Activated T-cell treated with anti-CD3 and anti-CD28 coated beads, Interleukin-2, amount 50 U/mL, for 4 hours (primary cell): ENCODE results near the gene ANKRD1. TPM values are rescaled to one million over a fixed set of nuclear protein-coding genes. Genes with fewer than 3 reads are reported as not detected.
"Not testable (repeated sequence)": the region's sequence is repeated elsewhere in the genome, so short reads cannot be mapped to it uniquely, and the experiment has no call there.

Source experiments
- ATAC-seq, 2 donors: fragments of 200-7000 bp; cut with Tn5 transposase; one replicate each; pipeline ENCODE4 v1.10.0; 2021
- DNase-seq: peaks from one replicate; pipeline ENCODE4 v3.0.0-alpha.2; 2020
- H3K27me3 Mint-ChIP-seq: one replicate; pipeline ENCODE4 v1.8.0; 2021; ENCODE audit warnings: low read depth, mixed read lengths
- H3K36me3 Mint-ChIP-seq: one replicate; pipeline ENCODE4 v1.8.0; 2022; ENCODE audit warnings: mixed read lengths; ENCODE audit not compliant: insufficient read depth
- H3K4me1 Mint-ChIP-seq: one replicate; pipeline ENCODE4 v1.8.0; 2021; ENCODE audit warnings: low read depth, mixed read lengths
- H3K4me3 Mint-ChIP-seq: one replicate; pipeline ENCODE4 v1.8.0; 2021; ENCODE audit warnings: mild to moderate bottlenecking, moderate library complexity, mixed read lengths
- H3K9me3 Mint-ChIP-seq: one replicate; pipeline ENCODE4 v1.8.0; 2021; ENCODE audit warnings: mixed read lengths
- total RNA-seq, 3 donors: library from RNA; stranded (reverse); gene quantifications; one replicate each; pipeline ENCODE4 v1.2.1, GENCODE V29; 2021

ANKRD1 gene
- total RNA-seq, 3 donors from 2014 or later, result not detected

DNA sequence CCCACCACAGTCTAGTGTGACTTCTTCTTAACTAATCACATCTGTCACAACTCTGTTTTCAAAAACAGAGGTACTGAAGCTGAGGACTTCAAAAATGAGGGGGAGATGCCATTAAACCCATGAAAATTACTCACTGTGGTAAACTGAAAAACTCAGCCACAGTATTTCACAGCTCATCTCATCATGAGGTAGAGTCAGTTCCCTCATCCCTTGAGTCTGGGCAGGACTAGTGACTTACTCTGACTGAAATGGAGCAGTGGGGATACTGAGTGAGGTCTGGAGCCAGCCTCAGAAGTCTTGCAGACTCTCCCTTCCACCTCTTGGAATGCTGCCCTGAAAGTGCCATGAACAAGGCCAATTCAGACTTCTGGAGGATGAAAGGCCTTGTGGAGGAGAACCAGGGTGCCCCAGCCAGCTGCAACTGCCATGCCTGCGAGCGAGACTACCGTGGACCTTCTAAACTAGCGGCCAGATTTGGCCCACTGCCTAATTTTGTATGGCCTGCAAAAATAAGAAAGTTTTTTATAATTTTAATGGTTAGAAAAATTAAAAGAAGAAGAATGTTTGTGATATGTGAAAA lies 24.7 kb upstream of the ANKRD1 start:
- H3K36me3 Mint-ChIP-seq, result no peaks in the 10 kb centered on the region
- no peaks in the 10 kb centered on the region for H3K9me3 Mint-ChIP-seq
- no peak for DNase-seq
- no peak overlapping the region for H3K4me3 Mint-ChIP-seq
- ATAC-seq, result no peak
- H3K4me1 Mint-ChIP-seq, result peaks cover 8% of the 10 kb centered on the region
- no peaks in the 10 kb centered on the region for H3K27me3 Mint-ChIP-seq

DNA sequence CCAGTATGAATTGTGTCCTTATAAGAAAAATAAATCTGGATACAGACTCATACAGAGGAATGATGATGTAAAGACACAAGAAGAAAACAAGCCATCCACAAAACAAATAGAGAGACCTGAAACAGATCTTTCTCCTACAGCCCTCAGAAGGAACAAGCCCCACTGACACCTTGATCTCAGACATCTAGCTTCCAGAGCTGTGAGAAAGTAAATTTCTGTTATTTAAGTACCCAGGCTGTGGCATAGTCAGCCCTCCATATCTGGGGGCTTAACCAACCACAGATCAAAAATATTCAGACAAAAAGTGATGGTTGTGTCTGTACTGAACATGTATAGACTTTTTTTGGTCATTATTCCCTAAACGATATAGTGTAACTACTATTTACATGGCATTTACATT lies 23.9 kb upstream of the ANKRD1 start:
- ATAC-seq (no peak), DNase-seq (no peak)
- H3K36me3 Mint-ChIP-seq, result no peaks in the 10 kb centered on the region
- H3K4me3 Mint-ChIP-seq, result no peak overlapping the region
- H3K27me3 Mint-ChIP-seq, result no peaks in the 10 kb centered on the region
- peaks cover 8% of the 10 kb centered on the region for H3K4me1 Mint-ChIP-seq
- H3K9me3 Mint-ChIP-seq, result no peaks in the 10 kb centered on the region

GRCh38 chr10:90942980-90943379 lies 22.1 kb upstream of the ANKRD1 start:
- ATAC-seq, H3K4me3 Mint-ChIP-seq, H3K9me3 Mint-ChIP-seq, H3K4me1 Mint-ChIP-seq, H3K36me3 Mint-ChIP-seq, DNase-seq, H3K27me3 Mint-ChIP-seq: not testable (repeated sequence)

GRCh38 chr10:90939648-90940047 lies 18.8 kb upstream of the ANKRD1 start:
- no peaks in the 10 kb centered on the region for H3K36me3 Mint-ChIP-seq
- DNase-seq, result no peak

GRCh38 chr10:90939116-90939515 lies 18.2 kb upstream of the ANKRD1 start:
- DNase-seq (no peak), ATAC-seq (no peak)
- no peak overlapping the region for H3K4me3 Mint-ChIP-seq
- H3K4me1 Mint-ChIP-seq, result no peaks in the 10 kb centered on the region
- H3K36me3 Mint-ChIP-seq, result no peaks in the 10 kb centered on the region
- H3K9me3 Mint-ChIP-seq, result no peaks in the 10 kb centered on the region
- no peaks in the 10 kb centered on the region for H3K27me3 Mint-ChIP-seq

More at GRCh38 chr10:90939648-90940047, 18.8 kb upstream of the ANKRD1 start:
- Mint-ChIP-seq H3K4me1 (no peaks in the 10 kb centered on the region), H3K4me3 (no peak overlapping the region), H3K9me3 (no peaks in the 10 kb centered on the region), H3K27me3 (no peaks in the 10 kb centered on the region)
- no peak for ATAC-seq

DNA sequence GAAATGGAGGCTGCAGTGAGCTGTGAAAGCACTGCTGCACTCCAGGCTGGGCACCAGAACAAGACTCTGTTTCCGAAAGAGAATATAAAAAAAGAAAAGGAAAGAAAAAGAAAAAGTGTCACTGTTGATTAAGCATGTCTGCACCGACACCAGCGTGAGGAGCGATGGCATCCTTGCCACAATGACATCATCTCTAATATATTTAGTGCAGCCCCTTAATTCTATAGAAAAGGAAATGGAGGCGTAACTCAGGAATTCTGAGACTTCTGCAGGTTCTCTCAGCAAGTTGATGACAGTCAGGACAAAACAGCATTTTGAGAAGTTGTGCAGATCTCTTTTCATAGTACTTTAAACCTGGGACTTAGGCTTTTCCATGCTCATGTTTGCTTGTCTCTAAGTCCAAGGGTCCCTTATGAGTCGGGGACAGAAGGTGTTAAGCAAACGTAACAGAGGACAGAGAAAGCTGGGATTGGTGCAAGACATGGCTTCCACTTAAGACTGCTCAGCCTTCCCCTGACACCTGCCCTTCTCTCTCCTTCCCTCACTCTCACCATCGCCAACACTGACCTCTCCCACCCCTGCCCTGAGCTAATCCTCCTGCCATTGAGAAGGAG lies 16.9 kb upstream of the ANKRD1 start:
- Mint-ChIP-seq H3K9me3 (no peaks in the 10 kb centered on the region), H3K27me3 (no peaks in the 10 kb centered on the region), H3K4me3 (no peak overlapping the region), H3K36me3 (no peaks in the 10 kb centered on the region), H3K4me1 (no peaks in the 10 kb centered on the region)
- DNase-seq (no peak), ATAC-seq (no peak)

- H3K4me1 Mint-ChIP-seq, result no peaks in the 10 kb centered on the region
- DNase-seq (no peak), ATAC-seq (no peak)
- H3K36me3 Mint-ChIP-seq, result no peaks in the 10 kb centered on the region
- no peak overlapping the region for H3K4me3 Mint-ChIP-seq
- H3K9me3 Mint-ChIP-seq, result no peaks in the 10 kb centered on the region
- peaks cover 2% of the 10 kb centered on the region for H3K27me3 Mint-ChIP-seq
Observed at GRCh38 chr10:90936276-90936659, 15.4 kb upstream of the ANKRD1 start.

DNA sequence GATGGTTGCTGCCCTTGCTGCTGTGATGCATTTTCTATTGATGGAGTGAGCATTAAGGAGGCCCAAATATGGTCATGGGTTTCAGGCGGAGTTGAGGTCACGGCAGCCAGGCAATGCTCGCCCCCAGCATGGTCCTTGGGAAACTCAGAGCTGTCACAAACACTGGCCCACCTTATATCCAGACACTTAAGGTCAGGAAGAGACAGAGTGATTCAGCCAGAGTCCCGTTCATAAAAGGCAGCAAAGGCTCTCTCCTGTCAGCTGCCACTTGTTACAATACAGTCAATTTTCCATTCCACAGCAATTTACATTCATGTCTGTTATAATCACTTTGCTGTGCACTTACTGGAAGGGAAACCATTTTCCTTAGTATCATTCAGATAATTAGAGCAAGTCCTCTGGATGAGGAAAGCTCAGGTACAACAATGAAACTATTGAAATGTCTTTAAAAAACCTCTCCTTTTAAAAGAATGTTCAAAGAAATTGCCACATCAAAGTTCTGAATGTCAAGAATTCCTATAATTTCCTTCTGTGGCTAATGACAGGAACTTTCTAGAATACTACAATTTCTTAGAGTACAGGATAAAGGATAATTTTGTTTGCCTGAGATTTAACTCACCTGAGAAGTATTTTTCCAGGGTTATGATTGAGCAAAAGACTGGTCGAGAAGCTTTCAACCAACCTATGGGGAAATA lies 14.8 kb upstream of the ANKRD1 start:
- Mint-ChIP-seq H3K36me3 (no peaks in the 10 kb centered on the region), H3K4me1 (no peaks in the 10 kb centered on the region), H3K4me3 (no peak overlapping the region), H3K9me3 (no peaks in the 10 kb centered on the region), H3K27me3 (peaks cover 6% of the 10 kb centered on the region)
- ATAC-seq (no peak), DNase-seq (no peak)

GRCh38 chr10:90930971-90931871 lies 10.3 kb upstream of the ANKRD1 start:
- H3K9me3 Mint-ChIP-seq, result no peaks in the 10 kb centered on the region
- H3K4me1 Mint-ChIP-seq, result no peaks in the 10 kb centered on the region
- ATAC-seq (no peak), DNase-seq (no peak)
- H3K4me3 Mint-ChIP-seq, result no peak overlapping the region
- peaks cover 17% of the 10 kb centered on the region for H3K27me3 Mint-ChIP-seq
- no peaks in the 10 kb centered on the region for H3K36me3 Mint-ChIP-seq

GRCh38 chr10:90930070-90930837 lies 9.4 kb upstream of the ANKRD1 start:
- Mint-ChIP-seq H3K9me3 (no peaks in the 10 kb centered on the region), H3K27me3 (peaks cover 17% of the 10 kb centered on the region), H3K36me3 (no peaks in the 10 kb centered on the region), H3K4me3 (no peak overlapping the region), H3K4me1 (no peaks in the 10 kb centered on the region)
- ATAC-seq, result no peak
- no peak for DNase-seq

GRCh38 chr10:90929179-90929578 lies 8.3 kb upstream of the ANKRD1 start:
- ATAC-seq (no peak), DNase-seq (no peak)
- Mint-ChIP-seq H3K9me3 (no peaks in the 10 kb centered on the region), H3K4me1 (no peaks in the 10 kb centered on the region), H3K4me3 (no peak overlapping the region), H3K36me3 (no peaks in the 10 kb centered on the region), H3K27me3 (peaks cover 17% of the 10 kb centered on the region)

- Mint-ChIP-seq H3K4me1 (no peaks in the 10 kb centered on the region), H3K36me3 (no peaks in the 10 kb centered on the region), H3K4me3 (no peak overlapping the region), H3K27me3 (peaks cover 25% of the 10 kb centered on the region), H3K9me3 (no peaks in the 10 kb centered on the region)
- DNase-seq (no peak), ATAC-seq (no peak)
Observed at GRCh38 chr10:90927293-90927692, 6.4 kb upstream of the ANKRD1 start.

GRCh38 chr10:90925079-90926029 lies 4.5 kb upstream of the ANKRD1 start:
- H3K27me3 Mint-ChIP-seq, result peaks cover 18% of the 10 kb centered on the region
- no peak for DNase-seq
- no peaks in the 10 kb centered on the region for H3K9me3 Mint-ChIP-seq
- no peak overlapping the region for H3K4me3 Mint-ChIP-seq
- ATAC-seq, result no peak
- H3K4me1 Mint-ChIP-seq, result no peaks in the 10 kb centered on the region
- no peaks in the 10 kb centered on the region for H3K36me3 Mint-ChIP-seq
